Activated CD4-positive, alpha-beta T cell treated with anti-CD3 and anti-CD28 coated beads for 36 hours (primary cell): ENCODE data around the gene RPA1. TPM values are rescaled to one million over a fixed set of nuclear protein-coding genes. Genes with fewer than 3 reads are reported as not detected.

ENCODE experiments used
- ATAC-seq: fragments of 200-7000 bp; cut with Tn5 transposase; one replicate; pipeline ENCODE4 v1.10.0; 2021; ENCODE audit warnings: mild to moderate bottlenecking, moderate library complexity
- CTCF ChIA-PET: fragments of 350-600 bp; sonication (Branson Sonifier 250); formaldehyde crosslinking; loops from one replicate; lab custom pipeline; 2021; ENCODE audit warnings: antibody characterized with exemption; lab: Charles Lee
- POLR2A ChIA-PET: fragments of 350-600 bp; sonication (Branson Sonifier 250); formaldehyde crosslinking; loops from one replicate; lab custom pipeline; 2021; ENCODE audit warnings: antibody characterized with exemption, inconsistent platforms; lab: Charles Lee
- DNase-seq: peaks from one replicate; pipeline ENCODE4 v3.0.0-alpha.2; 2020
- H3K27ac Mint-ChIP-seq: one replicate; pipeline ENCODE4 v1.8.0; 2021; ENCODE audit warnings: mixed read lengths
- H3K27me3 Mint-ChIP-seq: one replicate; pipeline ENCODE4 v1.8.0; 2021; ENCODE audit warnings: mixed read lengths
- H3K36me3 Mint-ChIP-seq: one replicate; pipeline ENCODE4 v1.8.0; 2021; ENCODE audit warnings: low read depth, mixed read lengths
- H3K4me1 Mint-ChIP-seq: one replicate; pipeline ENCODE4 v1.8.0; 2021; ENCODE audit warnings: mixed read lengths
- H3K4me3 Mint-ChIP-seq: one replicate; pipeline ENCODE4 v1.8.0; 2021; ENCODE audit warnings: mild to moderate bottlenecking, moderate library complexity, mixed read lengths
- H3K9me3 Mint-ChIP-seq: one replicate; pipeline ENCODE4 v1.8.0; 2021; ENCODE audit warnings: low read depth, mixed read lengths
- intact Hi-C, 2 experiments: fragments of 100-400 bp; cut with DNase I in 1 of 2; cut with micrococcal nuclease in 1 of 2; formaldehyde crosslinking; loops; one replicate each; pipeline versions ENCODE4 v1.14.2 to v1.15.1; 2022 to 2024; cut with DNase I, micrococcal nuclease
- total RNA-seq, 2 experiments: library from RNA; stranded (reverse); gene quantifications; one replicate each; pipeline ENCODE4 v1.2.3, GENCODE V29; 2021

Gene RPA1
- total RNA-seq, 2 experiments from 2014 or later: 134 to 191 TPM

DNA sequence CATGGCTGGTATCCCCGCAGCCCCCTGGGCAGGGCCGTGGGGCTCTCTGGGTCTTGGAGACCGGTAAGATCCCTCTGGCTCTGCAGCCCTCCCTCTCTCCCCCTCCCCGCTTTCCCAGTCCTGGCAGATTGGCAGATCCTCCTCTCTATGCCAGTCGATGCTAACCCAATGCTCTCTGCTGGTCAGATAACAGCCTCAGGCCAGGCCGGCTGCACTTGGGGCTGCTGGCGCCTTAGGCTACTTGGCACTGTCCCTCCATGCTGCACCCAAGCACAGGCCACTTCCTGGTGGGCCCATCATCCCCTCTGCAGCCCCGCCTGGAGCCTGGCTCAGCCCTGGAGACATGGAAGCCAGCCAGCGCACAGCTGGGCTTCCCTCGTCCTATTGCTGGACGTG lies 113.6 kb downstream of the RPA1 start:
- Mint-ChIP-seq H3K36me3 (no peaks in the 10 kb centered on the region), H3K27me3 (no peaks in the 10 kb centered on the region), H3K27ac (no peak overlapping the region), H3K4me3 (no peak overlapping the region), H3K4me1 (no peaks in the 10 kb centered on the region), H3K9me3 (no peaks in the 10 kb centered on the region)
- intact Hi-C loops: no loop called here
- ATAC-seq (no peak), DNase-seq (no peak)
- CTCF ChIA-PET: interaction anchor here (0.6 kb wide), 1 partner anchor 294 kb away, joined by 3 read pairs; no protein-coding TSS in a partner anchor
- POLR2A ChIA-PET: interaction anchor here (0.6 kb wide), 1 partner anchor 175 kb away, joined by 5 read pairs; no protein-coding TSS in a partner anchor

DNA sequence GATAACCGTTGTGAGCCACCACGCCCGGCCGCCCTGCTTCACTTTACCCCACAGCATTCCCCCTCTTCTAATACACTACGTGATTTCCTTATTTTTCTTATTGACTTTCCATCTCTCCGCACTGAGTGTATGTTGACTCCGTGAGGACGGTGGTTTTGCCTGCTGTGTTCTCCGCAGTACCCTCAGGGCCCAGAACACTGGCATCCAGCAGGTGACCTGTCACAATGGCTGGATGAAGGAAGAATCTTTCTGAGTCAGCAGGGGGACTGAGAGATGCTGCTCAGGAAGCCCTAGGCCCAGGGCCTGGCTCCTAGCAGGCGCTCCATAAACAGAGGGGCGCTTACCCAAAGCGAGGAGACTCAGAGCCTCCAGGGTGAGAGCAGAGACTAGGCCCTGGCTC lies 115.8 kb downstream of the RPA1 start:
- H3K27ac Mint-ChIP-seq: no peak overlapping the region
- no peaks in the 10 kb centered on the region for H3K36me3 Mint-ChIP-seq
- ChIA-PET POLR2A (no interaction called here), CTCF (no interaction called here)
- no peak overlapping the region for H3K4me3 Mint-ChIP-seq
- no peaks in the 10 kb centered on the region for H3K27me3 Mint-ChIP-seq
- intact Hi-C loops: no loop called here
- no peaks in the 10 kb centered on the region for H3K4me1 Mint-ChIP-seq
- DNase-seq (no peak), ATAC-seq (no peak)
- H3K9me3 Mint-ChIP-seq: no peaks in the 10 kb centered on the region

GRCh38 chr17:1946021-1946932 lies 116.5 kb downstream of the RPA1 start:
- Mint-ChIP-seq H3K27ac (no peak overlapping the region), H3K27me3 (no peaks in the 10 kb centered on the region), H3K4me3 (no peak overlapping the region), H3K36me3 (no peaks in the 10 kb centered on the region), H3K9me3 (no peaks in the 10 kb centered on the region), H3K4me1 (no peaks in the 10 kb centered on the region)
- ChIA-PET POLR2A (no interaction called here), CTCF (no interaction called here)
- no peak for ATAC-seq
- no peak for DNase-seq
- intact Hi-C loops: no loop called here

DNA sequence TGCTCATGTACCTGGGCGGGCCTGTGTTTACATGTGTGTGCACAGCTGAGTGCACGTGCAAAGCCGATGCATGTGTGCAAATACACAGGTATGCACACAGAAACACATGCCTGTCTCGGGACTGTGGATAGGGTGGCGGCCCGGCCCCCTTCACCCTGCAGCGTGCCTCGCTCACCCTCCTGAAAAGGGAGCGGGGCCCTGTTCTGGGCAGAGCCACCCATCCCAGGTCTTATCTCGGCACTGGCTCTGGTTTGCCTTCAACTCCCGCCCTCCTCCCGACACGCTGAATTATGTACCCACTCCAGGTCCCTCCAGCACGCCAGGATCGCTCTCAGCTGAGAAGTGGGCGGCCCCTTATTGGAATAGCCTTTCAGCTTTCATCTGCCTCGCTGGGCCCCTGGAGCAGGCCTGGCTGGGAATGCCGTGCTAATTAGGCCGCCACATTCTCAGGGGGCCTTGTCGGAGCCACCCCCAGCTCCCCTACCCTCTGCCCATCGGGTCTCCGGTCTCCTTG lies 117.5 kb downstream of the RPA1 start:
- ATAC-seq: no peak
- Mint-ChIP-seq H3K36me3 (no peaks in the 10 kb centered on the region), H3K27me3 (no peaks in the 10 kb centered on the region), H3K4me3 (no peak overlapping the region), H3K27ac (no peak overlapping the region), H3K9me3 (no peaks in the 10 kb centered on the region), H3K4me1 (no peaks in the 10 kb centered on the region)
- ChIA-PET POLR2A (no interaction called here), CTCF (no interaction called here)
- DNase-seq: no peak
- intact Hi-C loops: no loop called here

GRCh38 chr17:1947743-1948516 lies 118.1 kb downstream of the RPA1 start:
- intact Hi-C loops: no loop called here
- Mint-ChIP-seq H3K4me3 (no peak overlapping the region), H3K4me1 (no peaks in the 10 kb centered on the region), H3K9me3 (no peaks in the 10 kb centered on the region), H3K36me3 (no peaks in the 10 kb centered on the region), H3K27ac (no peak overlapping the region), H3K27me3 (no peaks in the 10 kb centered on the region)
- DNase-seq (no peak), ATAC-seq (no peak)
- POLR2A ChIA-PET: no interaction called here
- CTCF ChIA-PET: interaction anchor here (0.6 kb wide), 1 partner anchor 56 kb away, joined by 3 read pairs; no protein-coding TSS in a partner anchor

DNA sequence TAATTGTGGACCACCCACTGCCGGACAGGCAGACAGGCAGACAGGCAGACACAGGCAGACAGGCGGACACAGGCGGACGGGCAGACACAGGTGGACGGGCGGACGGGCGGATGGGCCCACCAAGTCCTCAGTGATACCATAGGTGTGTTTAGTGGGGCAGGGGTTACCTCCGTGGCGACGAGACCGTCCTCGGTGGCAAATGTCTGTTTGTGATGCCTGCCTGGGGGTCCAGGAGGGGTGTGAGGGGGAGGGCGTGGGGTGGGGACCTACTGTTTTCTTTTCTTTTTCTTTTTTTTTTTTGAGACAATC lies 118.7 kb downstream of the RPA1 start:
- H3K27me3 Mint-ChIP-seq: no peaks in the 10 kb centered on the region

More for the DNA sequence above, 118.7 kb downstream of the RPA1 start:
- Mint-ChIP-seq H3K9me3 (no peaks in the 10 kb centered on the region), H3K4me3 (no peak overlapping the region), H3K36me3 (no peaks in the 10 kb centered on the region), H3K4me1 (no peaks in the 10 kb centered on the region), H3K27ac (no peak overlapping the region)
- ChIA-PET POLR2A (no interaction called here), CTCF (interaction anchor here (0.6 kb wide), 1 partner anchor 55 kb away, joined by 3 read pairs; no protein-coding TSS in a partner anchor)
- DNase-seq: no peak
- ATAC-seq: no peak
- intact Hi-C loops: no loop called here

Other genes starting within 250 kb of the RPA1 start
- 1 to 10 TPM in 1 of 2 experiments, under 1 TPM in 1; 0.76 to 1.1 TPM for gene SLC43A2, start 201.2 kb upstream of the RPA1 start, total RNA-seq
- gene SCARF1, start 184.3 kb upstream of the RPA1 start, total RNA-seq: 1 to 10 TPM in 1 of 2 experiments, under 1 TPM in 1; 0.98 to 1.2 TPM
- 1 to 10 TPM; 2.1 to 2.6 TPM for gene RILP, start 180.1 kb upstream of the RPA1 start, total RNA-seq
- gene PRPF8, start 145.1 kb upstream of the RPA1 start, total RNA-seq: 100 to 1,000 TPM; 391 to 425 TPM
- gene TLCD2, start 119.6 kb upstream of the RPA1 start, total RNA-seq: under 1 TPM; 0.30 to 0.39 TPM
- gene WDR81, start 105.3 kb upstream of the RPA1 start, total RNA-seq: 1 to 10 TPM; 6.9 to 8.6 TPM
- gene SERPINF2, start 87.1 kb upstream of the RPA1 start, total RNA-seq: under 1 TPM in 1 of 2 experiments, not detected in 1; 0.12 TPM
- gene SERPINF1, start 67.9 kb upstream of the RPA1 start, total RNA-seq: under 1 TPM; 0.27 to 0.47 TPM
- gene SMYD4, start 103 bp upstream of the RPA1 start, total RNA-seq: 10 to 100 TPM; 19.7 to 19.8 TPM
- under 1 TPM; 0.11 to 0.18 TPM for gene RTN4RL1, start 195.3 kb downstream of the RPA1 start, total RNA-seq
- gene DPH1, start 200.1 kb downstream of the RPA1 start, total RNA-seq: 10 to 100 TPM; 29.1 to 37.0 TPM
- gene OVCA2, start 212.0 kb downstream of the RPA1 start, total RNA-seq: 10 to 100 TPM; 31.4 to 38.6 TPM
- gene HIC1, start 225.1 kb downstream of the RPA1 start, total RNA-seq: 10 to 100 TPM; 13.6 to 16.5 TPM